ENCODE data around the gene CLIC5.

Gene CLIC5

DNA sequence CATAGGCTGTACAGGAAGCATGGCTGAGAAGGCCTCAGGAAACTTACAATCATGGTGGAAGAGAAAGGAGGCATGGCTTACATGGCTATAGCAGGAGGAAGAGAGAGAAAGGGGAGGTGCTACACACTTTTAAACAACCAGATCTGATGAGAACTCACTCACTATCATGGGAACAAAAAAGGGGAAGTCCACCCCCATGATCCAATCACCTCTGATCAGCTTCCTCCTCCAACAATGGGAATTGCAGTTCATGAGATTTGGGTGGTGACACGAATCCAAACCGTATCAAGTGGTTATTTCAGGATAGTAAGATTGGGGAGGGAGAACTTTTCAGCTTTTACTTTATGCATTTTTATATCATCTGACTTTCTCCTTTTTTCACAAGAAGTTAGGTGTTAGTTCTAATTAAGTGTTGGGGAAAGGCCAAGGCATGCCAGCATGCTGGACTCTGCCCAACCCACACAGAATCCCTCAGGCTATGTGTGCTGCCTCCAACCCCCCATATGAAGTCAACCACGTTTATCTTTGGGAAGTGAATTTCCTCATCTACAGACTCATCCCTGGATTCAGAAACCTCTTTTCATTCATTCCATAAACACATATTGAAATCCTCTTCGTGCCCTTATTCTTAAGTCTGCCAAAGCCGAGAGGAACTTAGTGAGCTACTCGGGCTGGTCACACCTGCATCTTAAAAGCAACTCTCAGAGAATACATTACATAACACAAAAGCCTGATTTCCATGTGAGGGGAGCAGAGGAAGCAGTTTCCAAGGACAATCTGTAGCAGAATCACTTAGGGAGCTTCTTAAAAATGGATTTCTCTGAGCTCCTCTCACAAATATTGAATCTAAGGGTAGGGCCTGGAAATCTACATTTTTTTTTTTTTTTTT lies 16.7 kb upstream of the CLIC5 start:
- no peak for FAIRE-seq

DNA sequence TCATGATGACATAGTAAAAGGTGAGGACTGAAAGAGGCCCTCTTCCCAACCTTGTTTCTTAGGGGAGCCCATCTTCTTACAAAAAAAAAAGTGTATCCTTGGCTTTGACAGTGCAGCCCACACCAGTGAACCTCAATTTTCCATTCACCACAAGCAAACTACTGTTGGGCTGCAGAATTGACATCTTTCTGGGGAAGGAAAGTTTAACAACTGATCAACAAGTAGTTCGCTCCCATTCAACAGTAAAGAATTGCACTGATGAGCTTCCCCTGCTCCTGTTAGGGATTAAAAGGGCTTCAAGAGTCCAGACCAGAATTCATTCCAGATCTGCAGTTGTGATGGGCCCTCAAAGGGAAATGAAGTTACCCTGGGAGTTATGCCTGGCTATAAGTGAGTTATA lies 13.9 kb upstream of the CLIC5 start:
- FAIRE-seq, result no peak

DNA sequence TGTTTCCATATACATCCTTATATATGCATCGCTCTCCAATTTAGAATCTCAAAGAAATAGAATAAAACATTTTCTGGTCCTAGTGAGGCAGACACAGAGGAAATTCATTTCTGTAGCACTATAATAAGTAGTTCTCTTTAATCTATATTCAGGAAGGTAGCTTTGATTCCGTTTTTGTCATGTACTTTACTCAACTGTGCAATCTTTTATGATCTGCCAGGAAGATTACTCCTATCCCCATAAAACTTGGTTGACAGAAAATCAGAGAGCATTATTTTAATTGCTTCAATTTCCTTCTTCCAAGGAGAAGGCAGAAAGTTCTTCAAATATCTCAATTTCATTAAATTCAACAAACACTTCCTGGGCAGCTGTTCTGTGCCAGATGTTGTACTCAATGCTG lies 10.6 kb upstream of the CLIC5 start:
- FAIRE-seq, result no peak

DNA sequence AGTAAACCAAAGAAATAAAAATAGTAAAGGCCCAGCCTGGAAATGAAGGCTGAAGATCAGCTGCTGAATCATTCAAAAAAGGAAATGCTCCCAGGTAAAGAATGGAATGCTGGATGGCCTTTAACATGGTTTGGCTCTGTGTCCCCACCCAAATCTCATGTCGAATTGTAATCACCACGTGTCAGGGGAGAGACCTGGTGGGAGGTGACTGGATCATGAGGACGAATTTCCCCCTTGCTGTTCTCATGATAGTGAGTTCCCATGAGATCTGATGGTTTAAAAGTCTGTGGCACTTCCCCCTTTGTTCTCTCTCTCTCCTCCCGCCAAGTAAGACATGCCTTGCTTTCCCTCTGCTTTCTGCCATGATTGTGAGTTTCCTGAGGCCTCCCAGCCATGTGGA lies 9.9 kb upstream of the CLIC5 start:
- FAIRE-seq, result no peak

DNA sequence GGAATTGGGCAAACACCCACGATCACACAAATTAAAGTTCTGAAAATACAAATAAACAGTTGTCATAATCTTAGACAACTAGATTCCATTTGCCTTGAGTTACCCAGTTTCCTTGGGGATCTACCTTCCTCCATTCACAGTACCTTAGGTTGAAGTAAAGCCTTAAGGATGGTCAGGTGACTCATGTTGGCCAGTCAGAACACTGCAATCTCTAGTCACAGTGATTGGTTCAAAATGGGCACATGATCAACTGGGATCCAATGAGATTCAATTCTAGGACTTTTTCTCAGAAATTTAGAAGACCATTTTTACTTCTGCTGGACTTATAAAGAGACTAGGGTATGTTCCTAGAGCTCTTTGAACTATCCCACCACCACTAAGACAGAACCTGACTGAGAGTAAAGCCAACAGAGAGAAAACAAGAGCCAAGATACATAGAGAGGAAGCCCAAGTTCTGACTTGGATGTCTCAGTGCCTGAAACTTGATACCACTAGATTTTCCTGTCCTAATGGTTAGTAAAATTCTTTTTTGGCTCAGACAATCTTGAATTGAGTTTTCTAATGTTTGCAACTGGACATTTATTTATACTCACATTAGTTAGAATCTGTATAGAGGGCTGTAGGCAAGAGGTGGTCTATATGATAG lies 8.6 kb upstream of the CLIC5 start:
- FAIRE-seq, result no peak

DNA sequence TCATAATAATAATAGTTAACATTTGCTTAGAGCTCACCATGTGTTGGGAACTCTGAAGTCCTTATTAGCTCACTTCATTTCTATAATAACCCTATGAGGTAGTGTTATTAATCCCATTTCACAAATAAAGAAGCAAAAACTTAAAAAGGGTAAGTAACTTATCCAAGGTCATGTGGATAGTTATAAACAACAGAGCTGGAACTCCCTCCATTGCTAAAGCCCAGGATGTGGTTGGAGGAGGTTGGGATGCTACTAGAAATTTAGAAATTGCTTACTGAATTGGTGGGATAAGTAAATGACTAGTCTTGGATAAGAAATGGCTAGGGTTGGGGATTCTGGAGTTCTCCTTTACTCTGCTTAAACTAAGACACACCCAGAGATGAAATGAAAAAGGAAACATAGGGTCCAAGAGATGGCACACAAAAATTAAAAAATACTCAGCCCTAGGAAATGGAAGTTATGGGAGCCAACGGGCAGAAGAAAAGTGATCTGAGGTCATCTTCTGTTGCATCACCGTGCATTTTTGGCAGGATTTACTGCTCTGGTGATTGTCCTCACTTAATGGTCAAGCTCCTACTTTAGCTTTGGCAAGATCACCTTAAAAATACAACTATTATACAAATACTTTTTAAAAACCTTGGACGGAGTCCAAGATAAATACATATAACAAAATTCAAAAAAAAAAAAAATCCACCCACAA lies 7.7 kb upstream of the CLIC5 start:
- FAIRE-seq, result no peak

DNA sequence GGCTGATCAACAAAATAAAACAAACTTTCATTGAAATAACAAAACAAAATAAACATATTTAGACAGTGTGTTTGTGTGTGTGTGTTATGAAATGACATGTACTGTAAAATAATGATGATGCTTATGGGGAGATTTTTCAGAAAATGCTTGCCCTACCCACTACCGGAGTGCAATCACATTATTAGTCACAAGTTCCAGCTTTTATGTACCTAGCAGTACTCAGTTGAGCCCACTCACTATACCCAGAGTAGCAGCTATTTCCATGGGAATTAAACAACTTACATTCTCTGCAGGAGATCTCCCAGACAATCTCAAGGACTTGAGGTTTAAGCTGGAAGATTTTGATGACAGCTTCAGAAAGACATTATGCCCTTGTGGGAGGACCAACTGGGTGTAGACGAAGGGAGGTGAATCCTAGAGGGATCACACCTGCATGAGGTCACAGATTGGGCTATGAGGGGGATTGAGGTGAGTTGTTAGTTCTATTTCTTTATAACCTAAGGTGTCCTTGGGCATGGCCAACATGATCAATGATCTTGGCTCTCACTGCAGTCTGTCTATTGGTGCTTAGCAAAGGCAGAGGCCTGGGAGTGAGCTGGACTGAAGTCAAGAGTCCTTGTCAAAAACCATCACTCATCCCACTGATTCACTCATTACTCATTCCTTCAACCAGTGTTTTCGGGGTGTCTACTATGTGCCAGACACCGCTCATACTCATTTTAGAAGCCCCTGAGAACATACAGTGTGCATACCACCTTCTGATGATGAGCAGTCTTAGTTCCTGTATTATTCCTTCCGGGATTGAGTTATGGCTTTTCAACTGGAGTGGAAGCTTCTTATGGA lies 6.7 kb upstream of the CLIC5 start:
- no peak for FAIRE-seq

DNA sequence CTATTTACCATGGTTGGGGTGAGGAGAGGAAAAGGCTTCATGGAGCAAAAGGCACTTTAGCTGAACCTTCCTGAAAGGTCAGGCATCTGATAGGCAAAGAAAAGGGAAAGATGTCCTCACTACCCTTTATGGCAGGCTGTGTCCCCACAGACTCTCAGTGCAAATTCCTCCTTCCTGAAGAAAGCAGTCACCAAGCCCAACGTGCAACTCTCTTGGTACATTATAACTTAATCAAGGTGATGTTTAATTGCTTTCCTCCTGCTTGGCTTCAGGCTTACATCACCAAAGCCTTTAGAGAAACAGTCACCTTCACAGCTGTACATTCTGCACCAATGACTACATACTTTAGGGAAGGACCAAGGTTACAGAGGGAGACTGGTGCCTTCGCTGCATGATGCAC lies 2.1 kb upstream of the CLIC5 start:
- no peak for FAIRE-seq

DNA sequence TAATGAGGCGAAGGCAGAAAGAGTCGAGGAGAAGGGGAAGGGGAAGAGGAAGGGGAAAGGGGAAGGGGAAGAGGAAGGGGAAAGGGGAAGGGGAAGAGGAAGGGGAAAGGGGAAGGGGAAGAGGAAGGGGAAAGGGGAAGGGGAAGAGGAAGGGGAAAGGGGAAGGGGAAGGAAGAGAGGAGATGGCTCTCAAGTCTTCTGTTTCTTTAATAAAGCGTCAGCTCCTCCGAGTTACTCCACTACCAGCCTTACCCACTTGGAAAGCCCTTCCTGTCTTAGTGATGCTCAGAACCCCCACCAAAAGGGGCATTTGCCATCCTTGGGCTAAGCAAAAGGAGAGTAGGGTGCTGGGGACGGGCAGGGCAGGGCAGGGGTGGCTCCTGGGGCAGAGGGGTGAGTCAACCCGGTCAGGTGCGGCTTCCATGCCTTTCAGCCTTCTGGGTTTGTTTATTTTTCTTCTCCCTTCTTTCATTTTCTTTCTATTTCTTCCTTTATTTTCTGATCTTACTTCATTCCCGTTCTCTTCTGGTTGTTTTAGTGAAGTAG lies 476 bp upstream of the CLIC5 start:
- FAIRE-seq, result no peak

DNA sequence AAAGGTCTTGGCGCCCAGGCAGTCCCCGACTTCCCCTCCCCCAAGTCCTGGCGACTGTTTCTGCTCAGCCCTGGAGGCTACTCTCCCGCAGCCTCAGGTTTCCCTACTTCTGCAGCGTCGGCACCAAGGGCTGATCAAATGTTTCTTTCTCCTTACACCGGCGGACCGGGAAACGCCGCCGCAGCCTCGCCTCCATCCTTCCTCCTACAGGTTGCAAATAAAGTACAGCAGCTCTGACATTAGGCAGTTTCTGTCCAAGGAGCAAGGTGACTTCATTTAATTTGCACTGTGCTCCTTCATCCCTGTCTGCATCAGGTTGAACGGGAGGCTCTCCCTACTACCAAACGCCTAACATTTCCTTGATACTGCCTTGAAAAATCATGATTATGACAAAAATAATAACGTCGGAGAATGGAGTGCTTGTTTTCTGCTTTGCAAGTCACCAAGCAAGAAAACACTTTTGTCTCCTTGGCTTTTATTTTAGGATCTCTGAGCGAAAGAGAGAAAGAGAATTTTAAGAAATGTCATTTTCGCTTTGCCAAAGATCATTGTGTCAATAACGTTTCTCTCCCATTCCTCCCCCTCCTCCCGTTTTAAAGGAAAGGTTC lies 1.0 kb downstream of the CLIC5 start:
- no peak for FAIRE-seq

DNA sequence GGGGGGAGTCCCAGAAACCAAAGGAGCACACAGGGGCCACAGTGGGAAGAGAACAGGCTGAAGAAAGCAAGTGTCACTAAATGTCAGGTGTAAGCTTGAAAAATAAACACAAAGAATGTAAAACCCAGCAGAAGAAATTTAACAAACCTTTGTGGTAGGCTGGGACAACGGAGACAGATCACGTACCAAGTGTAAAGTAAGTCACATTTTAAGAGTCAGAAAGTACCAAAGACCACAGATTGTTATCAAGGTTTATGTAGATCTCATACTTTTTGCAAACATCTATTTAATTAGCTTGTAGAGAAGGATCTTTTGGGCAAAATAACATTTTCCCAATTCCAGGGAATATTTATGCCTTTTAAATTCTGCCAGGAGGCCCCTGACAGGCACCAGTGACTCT lies 1.6 kb downstream of the CLIC5 start:
- no peak for FAIRE-seq

DNA sequence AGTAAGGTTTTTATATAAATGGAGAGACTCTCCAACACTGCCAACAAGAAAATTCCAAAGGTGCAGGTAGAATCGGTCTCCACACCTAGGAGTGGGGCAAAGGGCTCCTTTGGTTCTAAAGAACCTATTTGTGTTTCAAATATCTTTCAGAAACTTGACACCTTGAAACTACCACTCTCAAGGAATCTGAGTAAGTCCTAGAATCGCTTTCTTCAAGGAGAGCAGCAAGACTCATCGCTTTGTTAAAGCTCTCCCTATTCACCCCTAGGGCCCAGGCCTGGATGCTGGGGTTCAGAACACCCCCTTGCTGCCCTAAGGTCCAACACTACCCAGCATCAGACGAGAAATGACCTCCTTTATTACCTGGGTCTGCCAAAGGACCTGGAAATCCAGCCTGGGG lies 2.0 kb downstream of the CLIC5 start:
- no peak for FAIRE-seq

DNA sequence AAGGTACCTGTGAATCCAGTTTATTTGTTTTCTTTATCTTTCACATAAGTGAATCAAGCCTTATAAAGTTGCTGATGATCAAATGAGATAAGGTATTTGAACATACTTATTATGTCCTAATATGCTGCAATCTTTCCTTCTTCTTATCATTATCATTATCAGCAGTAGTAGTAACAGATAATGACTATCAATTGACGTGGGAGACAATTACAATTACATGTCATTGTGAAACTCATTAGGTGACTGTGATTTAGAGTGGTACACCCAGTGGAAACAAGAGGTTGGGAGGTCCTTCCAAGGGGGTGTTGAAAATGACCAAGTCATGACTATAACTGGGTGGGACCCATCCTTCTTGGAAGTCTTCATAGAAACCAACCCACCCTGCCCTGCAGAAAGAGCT lies 2.8 kb downstream of the CLIC5 start:
- FAIRE-seq, result no peak

DNA sequence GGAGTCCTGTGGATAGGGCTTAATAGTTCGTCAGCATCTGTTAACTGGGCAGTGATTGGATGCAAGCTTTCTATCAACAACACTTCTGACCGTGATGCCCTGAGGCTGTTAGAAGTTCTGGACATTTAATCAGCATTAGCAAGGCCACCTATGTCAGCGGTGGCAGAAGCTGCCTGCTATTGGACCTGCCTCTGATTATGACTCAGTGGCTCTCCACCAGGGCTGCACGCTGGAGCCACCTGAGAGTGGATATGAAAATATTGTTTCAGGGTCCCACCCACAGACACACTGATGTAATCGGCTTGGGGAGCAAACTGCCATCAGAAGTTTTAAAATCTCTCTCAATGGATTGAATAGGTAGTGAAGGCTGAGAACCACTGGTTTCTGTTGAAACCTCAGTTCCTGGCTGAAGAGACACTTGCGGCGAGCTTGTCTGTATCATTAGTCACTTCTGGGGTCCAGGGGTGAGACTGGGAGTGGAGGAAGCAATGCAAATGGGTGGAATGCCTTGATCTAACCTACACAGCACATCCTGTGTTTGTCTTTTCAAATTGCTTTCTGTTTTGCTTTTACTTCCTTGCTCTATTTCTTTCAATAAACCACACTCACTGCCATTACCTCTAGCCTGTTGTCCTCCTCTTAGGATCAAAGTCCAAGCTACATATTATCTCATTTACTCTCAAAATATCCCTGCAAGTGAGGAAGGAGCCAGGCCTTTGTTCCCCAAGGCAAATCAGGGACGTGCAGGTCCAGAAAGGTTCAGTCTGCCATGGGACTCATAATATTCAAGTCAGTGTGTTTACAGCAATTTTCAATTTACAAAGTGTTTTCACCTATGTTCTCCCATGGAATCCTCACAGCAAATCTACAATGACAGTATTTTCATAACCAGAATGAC lies 4.2 kb downstream of the CLIC5 start:
- no peak for FAIRE-seq

DNA sequence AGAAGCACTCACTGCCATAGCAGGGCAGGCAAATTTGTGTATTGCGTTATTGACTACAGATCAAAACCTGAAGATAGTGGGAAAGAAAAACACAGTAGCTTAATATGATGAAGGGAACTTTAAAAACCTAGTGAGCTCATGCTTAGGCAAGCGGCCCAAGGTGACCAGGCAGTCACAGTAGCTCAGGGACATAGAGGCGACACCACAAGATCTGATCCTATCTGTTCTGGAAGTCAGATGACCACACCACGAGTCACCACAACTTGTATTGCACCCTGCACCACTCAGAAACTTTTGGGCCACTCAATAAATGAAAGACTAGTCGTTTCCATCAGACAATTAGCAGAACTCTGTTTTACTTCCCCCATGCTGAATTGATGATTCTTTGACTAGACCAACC lies 4.9 kb downstream of the CLIC5 start:
- no peak for FAIRE-seq

DNA sequence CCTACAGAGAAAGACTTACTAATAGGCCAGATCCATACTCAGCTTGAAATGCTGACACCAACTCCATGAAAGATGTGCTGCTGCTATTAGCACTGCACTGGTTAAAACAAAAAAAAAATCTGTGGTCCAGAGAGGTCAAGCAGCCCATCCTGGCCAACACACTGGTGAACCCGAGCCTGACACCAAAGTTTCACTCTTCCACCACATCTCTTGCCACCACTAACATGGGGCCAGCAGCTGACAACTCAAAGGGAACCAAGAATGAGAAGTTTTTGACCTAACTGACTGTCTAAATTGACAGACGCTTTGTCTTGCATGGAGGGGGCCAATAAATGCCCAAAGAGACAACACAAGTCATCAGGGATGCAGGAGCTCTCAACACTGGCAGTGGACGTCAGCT lies 5.4 kb downstream of the CLIC5 start:
- FAIRE-seq, result no peak

DNA sequence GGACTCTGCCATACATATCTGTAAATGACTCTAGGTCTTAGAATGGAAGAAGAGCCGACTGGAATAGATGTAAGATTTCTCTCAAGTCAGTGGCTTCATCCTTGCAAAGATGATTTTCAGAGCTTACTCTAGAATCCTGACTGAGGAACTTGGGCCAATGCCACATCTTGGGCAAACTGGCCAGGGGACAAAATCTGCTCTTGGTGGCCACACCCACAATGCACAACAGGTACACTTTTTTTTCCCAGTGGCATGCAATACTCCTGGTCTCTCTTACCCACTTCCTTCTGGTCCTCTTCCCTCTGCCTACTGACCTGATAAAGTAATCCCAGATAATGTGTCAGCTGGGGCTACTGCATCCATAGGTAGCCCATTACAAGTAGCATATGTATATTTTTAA lies 13.4 kb downstream of the CLIC5 start:
- no peak for FAIRE-seq

DNA sequence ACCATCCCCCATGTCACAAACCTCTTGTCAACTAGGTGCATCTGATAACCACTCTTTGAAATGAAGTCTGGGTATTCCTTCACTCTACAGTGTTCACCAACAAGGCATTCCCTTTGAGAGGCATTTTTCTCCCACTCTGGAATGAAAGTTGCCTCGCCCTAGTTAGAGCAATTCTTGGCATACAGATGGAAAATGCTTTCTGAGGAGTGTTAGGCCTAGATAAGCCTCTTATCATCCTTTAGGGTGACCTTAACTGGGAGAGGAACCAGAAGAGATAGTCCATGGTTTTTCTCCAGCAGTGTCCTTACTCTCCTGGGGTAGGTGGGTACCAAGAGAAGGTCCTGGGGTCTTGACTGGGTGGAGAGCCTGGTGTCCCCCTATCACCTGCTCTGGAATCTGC lies 14.8 kb downstream of the CLIC5 start:
- no peak for FAIRE-seq

DNA sequence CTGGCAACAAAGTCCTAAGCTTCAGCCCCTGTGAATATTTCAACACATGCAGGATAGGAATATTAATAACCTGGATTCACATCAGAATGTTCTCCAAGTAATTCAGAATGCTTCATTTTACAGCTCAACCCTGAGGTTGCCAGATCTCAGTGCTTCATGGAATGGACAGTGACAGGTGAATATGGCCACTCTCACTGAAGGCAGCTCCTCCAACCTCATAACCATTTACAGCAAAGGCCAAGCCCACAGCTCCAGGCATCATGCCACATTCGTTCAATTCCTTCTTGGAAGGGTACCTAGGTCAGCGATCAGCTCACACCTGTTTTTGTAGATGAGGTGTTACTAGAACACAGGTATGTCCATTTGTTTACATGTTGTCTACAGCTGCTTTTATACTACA lies 17.1 kb downstream of the CLIC5 start:
- FAIRE-seq, result no peak

DNA sequence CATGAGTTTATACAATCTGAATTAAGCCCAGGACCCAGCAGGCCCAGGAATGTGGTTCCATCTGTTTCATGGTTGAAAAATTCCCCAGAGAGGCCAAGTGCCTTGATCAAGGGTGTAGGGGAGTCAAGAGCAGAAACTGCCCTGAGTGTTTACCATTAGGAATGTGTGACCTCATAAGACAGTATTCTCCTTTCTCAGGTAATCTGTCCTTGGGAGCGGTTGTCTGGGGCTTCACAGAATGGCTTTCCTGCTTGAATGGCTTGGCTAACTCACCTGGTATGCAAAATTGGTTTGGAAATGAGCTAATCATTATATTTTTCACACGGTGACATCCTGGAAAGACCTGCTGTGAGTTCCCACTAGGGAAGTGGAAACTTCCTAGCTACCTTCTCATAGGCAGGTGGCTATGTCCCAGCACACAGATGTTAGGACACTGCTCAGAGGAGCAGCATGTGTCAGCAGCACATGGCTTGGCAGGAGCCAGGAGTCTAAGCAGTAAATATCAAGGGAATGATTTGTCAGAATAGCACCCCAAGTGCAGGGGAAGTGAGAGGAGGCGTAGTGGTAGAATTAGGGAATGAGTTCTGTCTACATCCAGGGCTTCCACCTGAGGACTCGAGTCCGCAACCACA lies 17.7 kb downstream of the CLIC5 start:
- no peak for FAIRE-seq

DNA sequence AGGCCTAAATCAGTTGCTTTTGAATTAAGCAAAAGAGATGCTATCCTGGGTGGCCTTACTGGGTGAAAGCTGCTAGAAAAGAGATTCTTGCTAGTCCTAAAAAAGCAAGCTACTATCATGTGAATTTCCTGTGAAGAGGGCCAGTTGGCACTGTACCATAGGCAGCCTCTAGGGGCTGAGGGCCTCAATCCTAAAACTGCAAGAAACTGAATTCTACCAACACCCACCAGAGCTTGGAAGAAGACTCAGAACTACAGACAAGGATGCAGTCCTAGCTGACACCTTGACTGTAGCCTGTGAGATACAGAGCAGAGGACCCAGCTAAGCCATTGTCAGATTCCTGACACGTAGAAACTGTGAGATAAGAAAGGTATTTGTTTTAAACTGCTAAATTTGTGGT lies 24.5 kb downstream of the CLIC5 start:
- no peak for FAIRE-seq

All from G401.6 (cell line).